Keratinocyte (primary cell): ENCODE measurements around the gene ATAD1.
"Not testable (repeated sequence)": the region's sequence is repeated elsewhere in the genome, so short reads cannot be mapped to it uniquely, and the experiment has no call there.

Experiments used
- EZH2 ChIP-seq: IDR thresholded peaks from one replicate; pipeline ENCODE4 v1.6.1; 2012; ENCODE audit warnings: inconsistent platforms, mild to moderate bottlenecking, low read length, moderate library complexity
- TF ChIP-seq, protein P1 (sequence below), 3 experiments: IDR thresholded peaks in 1 of 3; conservative IDR thresholded peaks in 1 of 3; optimal IDR thresholded peaks in 1 of 3; 2 replicates in 2 of 3; 3 replicates in 1 of 3; pipeline versions ENCODE3 to v1.5.1; 2011; ENCODE audit warnings: low read length in 3 of 3, mild to moderate bottlenecking in 3 of 3, moderate library complexity in 2 of 3, control low read depth in 1 of 3, inconsistent platforms in 1 of 3; ENCODE audit not compliant: insufficient read depth in 2 of 3; ENCODE audit errors: extremely low read depth in 1 of 3

DNA sequence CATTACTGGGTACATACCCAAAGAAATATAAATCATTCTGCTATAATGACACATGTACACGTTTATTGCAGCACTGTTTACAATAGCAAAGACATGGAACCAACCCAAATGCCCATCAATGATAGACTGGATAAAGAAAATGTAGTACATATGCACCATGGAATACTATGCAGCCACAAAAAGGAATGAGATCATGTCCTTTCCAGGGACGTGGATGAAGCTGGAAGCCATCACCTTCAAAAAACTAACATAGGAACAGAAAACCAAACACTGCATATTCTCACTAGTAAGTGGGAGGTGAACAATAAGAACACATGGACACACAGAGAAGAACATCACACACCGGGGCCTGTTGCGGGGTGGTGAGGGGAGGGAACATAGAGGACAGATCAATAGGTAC is 69.8 kb downstream of the ATAD1 start:
- TF ChIP-seq, protein P1, sequence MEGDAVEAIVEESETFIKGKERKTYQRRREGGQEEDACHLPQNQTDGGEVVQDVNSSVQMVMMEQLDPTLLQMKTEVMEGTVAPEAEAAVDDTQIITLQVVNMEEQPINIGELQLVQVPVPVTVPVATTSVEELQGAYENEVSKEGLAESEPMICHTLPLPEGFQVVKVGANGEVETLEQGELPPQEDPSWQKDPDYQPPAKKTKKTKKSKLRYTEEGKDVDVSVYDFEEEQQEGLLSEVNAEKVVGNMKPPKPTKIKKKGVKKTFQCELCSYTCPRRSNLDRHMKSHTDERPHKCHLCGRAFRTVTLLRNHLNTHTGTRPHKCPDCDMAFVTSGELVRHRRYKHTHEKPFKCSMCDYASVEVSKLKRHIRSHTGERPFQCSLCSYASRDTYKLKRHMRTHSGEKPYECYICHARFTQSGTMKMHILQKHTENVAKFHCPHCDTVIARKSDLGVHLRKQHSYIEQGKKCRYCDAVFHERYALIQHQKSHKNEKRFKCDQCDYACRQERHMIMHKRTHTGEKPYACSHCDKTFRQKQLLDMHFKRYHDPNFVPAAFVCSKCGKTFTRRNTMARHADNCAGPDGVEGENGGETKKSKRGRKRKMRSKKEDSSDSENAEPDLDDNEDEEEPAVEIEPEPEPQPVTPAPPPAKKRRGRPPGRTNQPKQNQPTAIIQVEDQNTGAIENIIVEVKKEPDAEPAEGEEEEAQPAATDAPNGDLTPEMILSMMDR (optimal IDR thresholded peaks at IDR 0.05 in 1 of 3, IDR thresholded peaks at IDR 0.05 in 1 of 3, conservative IDR thresholded peaks at IDR 0.05 in 1 of 3; ENCODE audit: extremely low read depth in 1 of 3, insufficient read depth in 2 of 3, low read length in 3 of 3) = not testable (repeated sequence)
- not testable (repeated sequence) for TF ChIP-seq EZH2
